ENCODE data around the gene NUBP1.

NUBP1 gene

DNA sequence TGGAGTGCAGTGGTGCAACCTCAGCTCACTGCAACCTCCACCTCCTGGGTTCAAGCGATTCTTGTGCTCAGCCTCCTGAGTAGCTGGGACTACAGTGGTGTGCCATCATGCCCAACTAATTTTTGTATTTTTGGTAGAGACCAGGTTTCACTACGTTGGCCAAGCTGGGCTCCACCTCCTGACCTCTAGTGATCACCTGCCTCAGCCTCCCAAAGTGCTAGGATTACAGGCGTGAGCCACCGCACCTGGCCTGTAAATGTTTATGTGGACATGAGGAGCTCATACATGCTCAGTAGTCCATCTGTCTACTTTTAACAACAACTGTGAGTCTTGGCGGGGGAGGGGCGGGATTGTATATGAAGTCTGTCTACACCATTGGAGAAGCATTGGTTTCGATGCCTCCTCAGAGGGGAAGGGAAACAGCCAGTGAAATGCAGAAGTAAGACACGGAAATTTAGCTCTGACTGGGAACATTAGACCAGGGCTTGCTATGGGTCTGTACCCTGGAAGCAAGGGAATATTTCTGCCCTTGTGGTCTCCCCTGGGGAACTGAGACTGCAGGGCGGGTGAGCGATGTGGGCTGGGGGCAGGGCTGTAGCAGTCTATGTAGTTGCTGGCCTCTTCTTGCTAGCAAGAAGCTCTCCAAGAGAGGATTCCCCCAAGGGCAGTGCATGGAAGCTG lies 9.3 kb downstream of the NUBP1 start:
- no peaks in the 10 kb centered on the region for H3K79me2 ChIP-seq (ENCODE audit: control insufficient read depth, insufficient read depth, low read length, unreplicated experiment)
- H3K36me3 ChIP-seq (ENCODE audit: insufficient read depth, low read length): no peaks in the 10 kb centered on the region; the same call in 1 of the 2 replicates
- no peak overlapping the region for H2AFZ ChIP-seq (ENCODE audit: low read length, unreplicated experiment)
- H3K27me3 ChIP-seq (ENCODE audit: insufficient read depth, low read length): no peaks in the 10 kb centered on the region
- H3K4me1 ChIP-seq (ENCODE audit: control insufficient read depth, insufficient read depth, low read length, unreplicated experiment): peaks cover 24% of the 10 kb centered on the region
- no peak overlapping the region for H3K4me3 ChIP-seq (ENCODE audit: low read depth, low read length)
- no peak overlapping the region for H3K27ac ChIP-seq (ENCODE audit: low read depth, low read length)

DNA sequence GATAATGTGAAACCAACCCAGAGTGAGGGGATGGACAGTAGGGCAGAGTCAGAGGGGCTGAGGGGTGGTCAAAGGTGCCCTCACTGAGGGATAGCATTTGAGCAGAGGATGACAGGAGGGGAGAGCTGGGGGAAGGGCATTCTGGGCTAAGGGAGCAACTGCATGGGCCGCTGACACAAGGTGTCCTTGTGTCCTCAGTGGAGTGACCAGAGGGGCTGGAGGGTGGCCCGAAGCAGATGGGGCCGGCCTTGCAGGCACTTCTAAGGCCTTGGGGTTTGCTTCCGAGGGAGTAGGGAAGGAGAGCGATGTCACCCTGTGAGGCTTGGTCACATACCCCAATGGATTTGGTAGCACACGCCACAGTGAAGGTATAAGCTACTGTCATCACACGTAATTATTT lies 10.0 kb downstream of the NUBP1 start:
- Histone ChIP-seq H3K27me3 (ENCODE audit: insufficient read depth, low read length) (no peaks in the 10 kb centered on the region), H3K27ac (ENCODE audit: low read depth, low read length) (no peak overlapping the region), H3K4me1 (ENCODE audit: control insufficient read depth, insufficient read depth, low read length, unreplicated experiment) (peaks cover 23% of the 10 kb centered on the region), H3K4me3 (ENCODE audit: low read depth, low read length) (no peak overlapping the region), H3K36me3 (ENCODE audit: insufficient read depth, low read length) (peaks cover 2% of the 10 kb centered on the region; the same call in 1 of the 2 replicates), H3K79me2 (ENCODE audit: control insufficient read depth, insufficient read depth, low read length, unreplicated experiment) (no peaks in the 10 kb centered on the region), H2AFZ (ENCODE audit: low read length, unreplicated experiment) (no peak overlapping the region)

DNA sequence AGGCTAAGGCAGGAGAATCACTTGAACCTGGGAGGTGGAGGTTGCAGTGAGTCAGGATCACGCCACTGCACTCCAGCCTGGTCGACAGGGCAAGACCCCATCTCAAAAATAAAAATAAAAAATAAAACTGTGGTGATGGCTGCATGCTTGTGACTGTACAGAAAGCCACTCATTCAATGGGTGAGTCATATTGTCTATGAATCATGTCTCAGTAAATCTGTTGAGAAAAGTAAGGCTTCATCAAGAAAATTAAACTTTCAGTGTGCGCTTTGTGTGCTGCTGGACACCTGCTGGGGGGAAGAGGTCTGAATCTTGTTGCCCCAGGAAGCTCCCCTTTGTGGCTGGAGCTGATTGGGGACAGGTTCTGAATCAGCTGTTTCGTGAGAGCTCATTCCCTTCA lies 11.3 kb downstream of the NUBP1 start:
- Histone ChIP-seq H3K36me3 (ENCODE audit: insufficient read depth, low read length) (peaks cover 3% of the 10 kb centered on the region; the same call in 1 of the 2 replicates), H3K27ac (ENCODE audit: low read depth, low read length) (no peak overlapping the region), H3K4me1 (ENCODE audit: control insufficient read depth, insufficient read depth, low read length, unreplicated experiment) (peaks cover 10% of the 10 kb centered on the region), H2AFZ (ENCODE audit: low read length, unreplicated experiment) (no peak overlapping the region), H3K4me3 (ENCODE audit: low read depth, low read length) (no peak overlapping the region), H3K79me2 (ENCODE audit: control insufficient read depth, insufficient read depth, low read length, unreplicated experiment) (no peaks in the 10 kb centered on the region), H3K27me3 (ENCODE audit: insufficient read depth, low read length) (no peaks in the 10 kb centered on the region)

DNA sequence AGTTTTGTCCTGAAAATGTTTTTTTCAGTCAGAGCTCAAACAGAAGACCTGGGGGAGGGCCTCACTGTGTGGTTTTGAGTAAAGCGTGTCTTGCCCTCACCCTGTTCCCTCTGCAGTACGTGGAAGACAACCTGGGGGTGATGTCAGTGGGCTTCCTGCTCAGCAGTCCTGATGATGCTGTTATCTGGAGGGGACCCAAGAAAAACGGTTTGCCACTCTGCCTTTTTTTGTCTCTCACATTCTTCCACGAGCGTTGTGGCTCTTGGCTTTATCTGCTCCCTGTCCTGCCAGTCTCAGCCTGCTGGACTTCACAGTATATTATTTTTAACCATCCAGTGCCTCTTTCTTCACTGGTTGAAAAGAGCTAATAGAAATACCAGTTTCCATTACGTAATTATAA lies 12.9 kb downstream of the NUBP1 start:
- H3K27ac ChIP-seq (ENCODE audit: low read depth, low read length): no peak overlapping the region
- H3K4me3 ChIP-seq (ENCODE audit: low read depth, low read length): no peak overlapping the region
- H3K79me2 ChIP-seq (ENCODE audit: control insufficient read depth, insufficient read depth, low read length, unreplicated experiment): no peaks in the 10 kb centered on the region
- 0 out of 2 replicates have a peak, but pooled peaks cover 3% of the 10 kb centered on the region for H3K36me3 ChIP-seq (ENCODE audit: insufficient read depth, low read length)
- H3K27me3 ChIP-seq (ENCODE audit: insufficient read depth, low read length): no peaks in the 10 kb centered on the region
- H3K4me1 ChIP-seq (ENCODE audit: control insufficient read depth, insufficient read depth, low read length, unreplicated experiment): peaks cover 10% of the 10 kb centered on the region
- no peak overlapping the region for H2AFZ ChIP-seq (ENCODE audit: low read length, unreplicated experiment)

DNA sequence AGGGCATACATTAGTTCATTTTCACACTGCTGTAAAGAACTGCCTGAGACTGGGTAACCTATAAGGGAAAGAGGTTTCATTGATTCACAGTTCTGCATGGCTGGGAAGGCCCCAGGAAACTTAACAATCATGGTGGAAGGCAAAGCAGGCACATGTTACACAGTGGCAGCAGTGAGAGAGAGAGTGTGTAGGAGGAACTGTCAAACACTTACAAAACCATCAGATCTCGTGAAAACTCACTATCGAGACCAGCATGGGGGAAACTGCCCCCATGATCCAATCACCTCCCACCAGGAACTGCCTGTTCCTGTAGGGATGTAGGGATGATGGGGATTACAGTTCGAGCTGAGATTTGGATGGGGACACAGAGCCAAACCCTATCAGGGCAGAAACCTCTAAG lies 17.2 kb downstream of the NUBP1 start:
- Histone ChIP-seq H3K4me3 (ENCODE audit: low read depth, low read length) (no peak overlapping the region), H2AFZ (ENCODE audit: low read length, unreplicated experiment) (no peak overlapping the region), H3K36me3 (ENCODE audit: insufficient read depth, low read length) (peaks cover 9% of the 10 kb centered on the region), H3K4me1 (ENCODE audit: control insufficient read depth, insufficient read depth, low read length, unreplicated experiment) (no peaks in the 10 kb centered on the region), H3K27me3 (ENCODE audit: insufficient read depth, low read length) (no peaks in the 10 kb centered on the region), H3K79me2 (ENCODE audit: control insufficient read depth, insufficient read depth, low read length, unreplicated experiment) (no peaks in the 10 kb centered on the region), H3K27ac (ENCODE audit: low read depth, low read length) (no peak overlapping the region)

DNA sequence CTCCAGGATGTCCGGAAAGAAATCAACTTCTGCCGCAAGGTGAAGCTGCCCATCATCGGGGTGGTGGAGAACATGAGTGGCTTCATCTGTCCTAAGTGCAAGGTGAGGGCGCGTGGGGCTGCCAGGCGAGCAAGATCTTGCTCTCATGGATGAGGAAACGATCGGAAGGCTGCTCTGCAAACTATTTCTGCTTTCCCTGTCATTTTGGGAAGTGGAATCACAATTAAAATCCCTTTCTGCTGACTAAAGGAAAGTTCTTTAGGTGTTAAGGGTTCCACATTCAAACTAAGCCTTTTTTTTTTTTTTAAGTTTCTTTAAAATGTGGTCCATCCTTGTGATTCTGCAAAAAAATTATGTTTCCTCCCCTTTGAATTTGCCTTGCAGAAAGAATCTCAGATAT lies 17.7 kb downstream of the NUBP1 start:
- Histone ChIP-seq H3K36me3 (ENCODE audit: insufficient read depth, low read length) (peaks cover 9% of the 10 kb centered on the region), H3K27ac (ENCODE audit: low read depth, low read length) (no peak overlapping the region), H3K4me3 (ENCODE audit: low read depth, low read length) (no peak overlapping the region), H3K27me3 (ENCODE audit: insufficient read depth, low read length) (no peaks in the 10 kb centered on the region), H2AFZ (ENCODE audit: low read length, unreplicated experiment) (no peak overlapping the region), H3K79me2 (ENCODE audit: control insufficient read depth, insufficient read depth, low read length, unreplicated experiment) (no peaks in the 10 kb centered on the region), H3K4me1 (ENCODE audit: control insufficient read depth, insufficient read depth, low read length, unreplicated experiment) (no peaks in the 10 kb centered on the region)

DNA sequence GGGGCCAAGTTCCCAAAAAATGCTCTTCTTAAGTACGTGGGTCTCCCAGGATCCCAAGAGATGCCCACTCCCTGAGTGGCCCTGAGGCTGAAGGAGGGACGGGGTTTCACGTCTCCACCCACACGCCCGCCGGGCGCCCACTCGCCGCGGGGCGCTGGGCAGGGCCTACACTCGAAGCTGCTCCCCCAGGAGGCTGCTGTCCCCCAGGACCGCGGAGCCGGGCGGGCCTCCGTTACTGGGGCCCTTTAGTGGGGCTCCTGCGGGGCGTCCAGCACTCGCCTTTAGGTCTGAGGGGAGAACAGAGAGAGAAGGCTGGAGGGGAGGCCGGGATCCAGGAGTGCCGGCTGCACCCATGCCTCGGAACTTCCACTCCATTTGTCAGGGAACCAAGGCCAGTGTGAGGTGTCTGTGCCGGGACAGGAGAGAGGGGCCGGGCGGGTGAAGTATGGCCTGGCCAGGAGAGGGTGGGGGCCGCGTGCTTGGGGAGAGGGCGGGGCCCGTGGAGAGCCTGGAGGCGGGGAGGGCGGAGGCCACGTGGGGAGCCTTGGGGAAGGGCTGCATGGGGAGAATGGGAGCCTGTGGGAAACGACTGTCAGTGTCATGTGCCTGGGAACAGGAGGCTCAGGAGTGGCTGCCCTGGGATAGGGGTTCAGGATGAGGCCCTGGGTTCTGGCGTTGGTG lies 18.8 kb downstream of the NUBP1 start:
- no peak overlapping the region for H3K27ac ChIP-seq (ENCODE audit: low read depth, low read length)
- peaks cover 9% of the 10 kb centered on the region for H3K36me3 ChIP-seq (ENCODE audit: insufficient read depth, low read length)
- no peak overlapping the region for H2AFZ ChIP-seq (ENCODE audit: low read length, unreplicated experiment)
- H3K79me2 ChIP-seq (ENCODE audit: control insufficient read depth, insufficient read depth, low read length, unreplicated experiment): no peaks in the 10 kb centered on the region
- H3K4me1 ChIP-seq (ENCODE audit: control insufficient read depth, insufficient read depth, low read length, unreplicated experiment): no peaks in the 10 kb centered on the region
- no peaks in the 10 kb centered on the region for H3K27me3 ChIP-seq (ENCODE audit: insufficient read depth, low read length)
- H3K4me3 ChIP-seq (ENCODE audit: low read depth, low read length): no peak overlapping the region

DNA sequence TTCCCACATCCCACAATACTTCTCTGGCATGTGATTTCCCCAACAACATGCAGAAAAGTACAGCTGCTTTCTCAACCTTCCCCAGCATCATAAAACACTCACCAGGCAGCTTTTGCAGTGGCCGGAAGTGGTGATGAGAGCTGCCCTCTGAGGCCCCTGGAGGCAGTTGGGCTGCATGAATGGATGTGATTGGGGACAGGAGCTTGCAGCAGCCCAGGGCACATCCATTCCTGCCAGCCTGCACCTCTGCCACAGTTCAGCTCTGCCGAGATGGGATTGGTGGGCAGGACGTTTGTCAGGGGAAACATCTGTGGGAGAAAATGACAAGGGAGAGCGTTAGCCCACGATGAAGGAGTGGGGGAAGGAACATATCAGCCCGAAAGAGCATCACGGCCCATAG lies 19.8 kb downstream of the NUBP1 start:
- Histone ChIP-seq H3K27me3 (ENCODE audit: insufficient read depth, low read length) (no peaks in the 10 kb centered on the region), H2AFZ (ENCODE audit: low read length, unreplicated experiment) (no peak overlapping the region), H3K4me1 (ENCODE audit: control insufficient read depth, insufficient read depth, low read length, unreplicated experiment) (no peaks in the 10 kb centered on the region), H3K36me3 (ENCODE audit: insufficient read depth, low read length) (peaks cover 9% of the 10 kb centered on the region), H3K4me3 (ENCODE audit: low read depth, low read length) (no peak overlapping the region), H3K79me2 (ENCODE audit: control insufficient read depth, insufficient read depth, low read length, unreplicated experiment) (no peaks in the 10 kb centered on the region), H3K27ac (ENCODE audit: low read depth, low read length) (no peak overlapping the region)

DNA sequence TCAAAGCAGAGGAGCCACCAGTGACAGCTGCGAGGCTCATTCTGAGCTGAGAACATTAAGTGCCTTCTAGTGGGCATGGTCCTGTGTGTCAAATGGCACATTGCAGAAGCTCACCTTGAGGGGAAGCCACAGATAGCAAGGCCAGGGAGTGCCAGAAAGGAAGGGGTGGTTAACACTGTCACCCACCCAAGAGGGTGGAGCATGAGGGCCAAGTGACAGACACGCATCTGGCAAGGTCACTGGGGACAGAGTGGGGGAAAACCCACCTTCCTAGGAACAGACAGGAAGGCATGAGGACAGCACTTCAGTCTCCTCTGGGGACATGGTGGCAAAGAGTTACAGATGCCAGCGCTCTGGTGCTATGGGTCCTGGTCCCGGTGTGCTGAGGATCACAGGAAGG lies 22.1 kb downstream of the NUBP1 start:
- Histone ChIP-seq H3K79me2 (ENCODE audit: control insufficient read depth, insufficient read depth, low read length, unreplicated experiment) (no peaks in the 10 kb centered on the region), H3K27ac (ENCODE audit: low read depth, low read length) (no peak overlapping the region), H3K36me3 (ENCODE audit: insufficient read depth, low read length) (peaks cover 6% of the 10 kb centered on the region), H2AFZ (ENCODE audit: low read length, unreplicated experiment) (no peak overlapping the region), H3K27me3 (ENCODE audit: insufficient read depth, low read length) (no peaks in the 10 kb centered on the region), H3K4me3 (ENCODE audit: low read depth, low read length) (no peak overlapping the region), H3K4me1 (ENCODE audit: control insufficient read depth, insufficient read depth, low read length, unreplicated experiment) (no peaks in the 10 kb centered on the region)

DNA sequence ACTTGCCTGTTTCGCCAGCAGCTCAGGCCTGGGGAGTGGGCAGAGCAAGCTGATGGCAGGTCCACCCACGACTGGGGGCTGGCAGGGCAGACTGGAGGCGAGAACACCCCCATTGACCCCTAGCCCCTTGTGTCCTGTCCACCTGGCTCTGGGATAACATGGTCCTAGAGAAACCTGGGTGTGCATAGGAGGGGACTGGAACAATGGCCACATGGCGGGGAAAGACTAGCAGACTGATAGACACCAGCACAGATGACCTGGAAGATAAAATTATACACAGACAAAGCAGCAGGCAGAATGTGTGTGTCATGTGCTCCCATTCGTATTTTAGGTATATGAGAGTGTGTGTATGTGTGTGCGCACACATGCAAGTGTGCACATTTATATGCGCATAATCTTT lies 23.5 kb downstream of the NUBP1 start:
- Histone ChIP-seq H3K36me3 (ENCODE audit: insufficient read depth, low read length) (peaks cover 6% of the 10 kb centered on the region), H2AFZ (ENCODE audit: low read length, unreplicated experiment) (no peak overlapping the region), H3K4me1 (ENCODE audit: control insufficient read depth, insufficient read depth, low read length, unreplicated experiment) (no peaks in the 10 kb centered on the region)

DNA sequence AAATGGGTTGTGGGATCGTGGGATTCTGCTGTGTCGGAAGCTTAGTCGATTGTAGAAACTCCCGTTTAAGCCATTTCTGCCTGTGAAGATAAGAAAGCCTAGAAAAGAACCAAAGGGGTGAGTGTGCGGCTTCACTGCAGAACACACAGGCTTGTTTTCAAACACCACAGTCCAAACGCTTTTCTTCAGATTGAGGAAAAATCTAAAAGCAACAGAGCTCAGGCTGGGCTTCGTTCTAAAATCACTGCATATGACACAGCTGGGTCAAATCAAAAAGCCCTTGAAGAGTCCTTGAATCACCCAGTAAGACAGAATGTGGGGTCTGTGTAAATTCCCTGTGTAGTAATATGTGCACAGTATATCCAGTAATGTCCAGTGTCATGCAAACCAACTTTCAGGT lies 25.7 kb downstream of the NUBP1 start:
- Histone ChIP-seq H3K4me1 (ENCODE audit: control insufficient read depth, insufficient read depth, low read length, unreplicated experiment) (no peaks in the 10 kb centered on the region), H3K27me3 (ENCODE audit: insufficient read depth, low read length) (no peaks in the 10 kb centered on the region), H3K4me3 (ENCODE audit: low read depth, low read length) (no peak overlapping the region), H2AFZ (ENCODE audit: low read length, unreplicated experiment) (no peak overlapping the region), H3K79me2 (ENCODE audit: control insufficient read depth, insufficient read depth, low read length, unreplicated experiment) (no peaks in the 10 kb centered on the region), H3K27ac (ENCODE audit: low read depth, low read length) (no peak overlapping the region), H3K36me3 (ENCODE audit: insufficient read depth, low read length) (no peaks in the 10 kb centered on the region)

More for the DNA sequence above, 23.5 kb downstream of the NUBP1 start:
- no peak overlapping the region for H3K27ac ChIP-seq (ENCODE audit: low read depth, low read length)
- no peaks in the 10 kb centered on the region for H3K79me2 ChIP-seq (ENCODE audit: control insufficient read depth, insufficient read depth, low read length, unreplicated experiment)
- no peaks in the 10 kb centered on the region for H3K27me3 ChIP-seq (ENCODE audit: insufficient read depth, low read length)
- no peak overlapping the region for H3K4me3 ChIP-seq (ENCODE audit: low read depth, low read length)

All from ACC112 (cell line).